ENCODE measurements around the gene NEDD4L. TPM values are rescaled to one million over a fixed set of nuclear protein-coding genes. Genes with fewer than 3 reads are reported as not detected.
A peak's percentile ranks its signal among the peaks of the same experiment; 100 is the strongest.

Gene NEDD4L
- total and polyA plus RNA-seq, 2 experiments from 2014 or later = 36.2 to 72.3 TPM

- TF ChIP-seq ETS1 (IDR thresholded peaks at IDR 0.05) (no peak), NANOG (IDR thresholded peaks at IDR 0.05; ENCODE audit: borderline replicate concordance) (no peak), ZNF114 (CRISPR knock-in tag; IDR thresholded peaks at IDR 0.05) (no peak), CREB1 (CRISPR knock-in tag; IDR thresholded peaks at IDR 0.05; ENCODE audit: low read depth) (no peak), ZNF331 (CRISPR knock-in tag; IDR thresholded peaks at IDR 0.05; ENCODE audit: low read depth) (no peak), JUNB (IDR thresholded peaks at IDR 0.05; ENCODE audit: unreplicated experiment) (no peak)
Observed at GRCh38 chr18:58158459-58158858, 114.4 kb downstream of the NEDD4L start (continued).

GRCh38 chr18:58161659-58162058 lies 117.6 kb downstream of the NEDD4L start:
- DNase-seq (ENCODE audit: low spot score) (peak; percentile 86), ATAC-seq (peak; percentile 97)
- Mint-ChIP-seq H3K4me3 (peak overlapping the region; percentile 60; the same call in 2 of the 3 replicates), H3K27ac (no peak overlapping the region), H3K36me3 (ENCODE audit: low read depth) (no peaks in the 10 kb centered on the region), H3K9me3 (no peaks in the 10 kb centered on the region), H3K27me3 (ENCODE audit: insufficient read depth, low read depth, poor library complexity) (peaks cover 5% of the 10 kb centered on the region), H3K4me1 (peaks cover 23% of the 10 kb centered on the region)
- H3F3A ChIP-seq (replicated peaks; ENCODE audit: low read depth) = no peaks in the 10 kb centered on the region
- 0 out of 2 replicates have a peak, but pooled peaks cover 3% of the 10 kb centered on the region for H3K9me2 ChIP-seq (ENCODE audit: insufficient read depth)
- no peaks in the 10 kb centered on the region for H3K4me1 ChIP-seq (ENCODE audit: insufficient read depth)
- H3K4me2 ChIP-seq = no peak overlapping the region
- no peak overlapping the region for H3K27ac ChIP-seq (ENCODE audit: low read depth)
- H4K20me1 ChIP-seq (replicated peaks; ENCODE audit: insufficient read depth) = peaks cover 8% of the 10 kb centered on the region; the same call in 1 of the 2 replicates
- TF ChIP-seq ZNF462 (CRISPR knock-in tag; IDR thresholded peaks at IDR 0.05) (no peak), JUNB (IDR thresholded peaks at IDR 0.05; ENCODE audit: unreplicated experiment) (no peak), ETS1 (IDR thresholded peaks at IDR 0.05) (peak; percentile 61; the same call in 1 of the 2 replicates), ZNF114 (CRISPR knock-in tag; IDR thresholded peaks at IDR 0.05) (no peak)
- no peaks in the 10 kb centered on the region for H3K27me3 ChIP-seq (ENCODE audit: insufficient read depth)
- no peaks in the 10 kb centered on the region for H3K36me3 ChIP-seq (ENCODE audit: insufficient read depth)
- H2AFZ ChIP-seq = no peak overlapping the region
- peaks cover 40% of the 10 kb centered on the region for H3K79me2 ChIP-seq (replicated peaks; ENCODE audit: insufficient read depth)
- H3K4me3 ChIP-seq = no peak overlapping the region
